B cell (primary cell): Measurements from ENCODE around the gene SLIT3. TPM values are rescaled to one million over a fixed set of nuclear protein-coding genes. Genes with fewer than 3 reads are reported as not detected.

Experiments
- ATAC-seq: fragments of 200-7000 bp; cut with Tn5 transposase; one replicate; pipeline ENCODE4 v1.10.0; 2021; ENCODE audit warnings: low read depth, mild to moderate bottlenecking, moderate number of reproducible peaks, moderate library complexity
- CTCF ChIA-PET: fragments of 350-600 bp; sonication (Branson Sonifier 250); formaldehyde crosslinking; loops from one replicate; lab custom pipeline; 2021; ENCODE audit warnings: antibody characterized with exemption, inconsistent platforms; lab: Charles Lee
- POLR2A ChIA-PET: fragments of 350-600 bp; sonication (Branson Sonifier 250); formaldehyde crosslinking; loops from one replicate; lab custom pipeline; 2021; ENCODE audit warnings: antibody characterized with exemption; lab: Charles Lee
- DNase-seq: peaks from one replicate; pipeline ENCODE4 v3.0.0; 2013
- H2AFZ ChIP-seq: 2 replicates; pipeline ENCODE4 v1.6.1; 2012; ENCODE audit warnings: mild to moderate bottlenecking, low read depth, low read length; ENCODE audit not compliant: insufficient read depth, poor library complexity, severe bottlenecking
- H3K27ac ChIP-seq, 2 donors: 1 replicate in 1 of 2; 2 replicates in 1 of 2; pipeline ENCODE4 v1.5.1; 2012 to 2013; ENCODE audit warnings: low read length in 2 of 2, mild to moderate bottlenecking in 2 of 2, moderate library complexity in 1 of 2
- H3K27me3 ChIP-seq, 4 experiments: fragments of 200-600 bp in 1 of 4; sonication (generic) in 1 of 4; replicated peaks in 1 of 4; 1 replicate in 2 of 4; 2 replicates in 2 of 4; pipeline versions ENCODE4 v1.6.1 to v1.7.0; 2013 to 2016; ENCODE audit warnings: low read length in 3 of 4, mild to moderate bottlenecking in 2 of 4, mixed read lengths in 1 of 4, moderate library complexity in 1 of 4; ENCODE audit not compliant: insufficient read depth in 4 of 4, control insufficient read depth in 3 of 4; ENCODE audit errors: control extremely low read depth in 1 of 4
- H3K36me3 ChIP-seq, 2 experiments: replicated peaks in 1 of 2; 1 replicate in 1 of 2; 2 replicates in 1 of 2; pipeline versions ENCODE4 v1.6.1 to v1.7.1; 2013; ENCODE audit warnings: low read length in 1 of 2; ENCODE audit not compliant: insufficient read depth in 2 of 2, control insufficient read depth in 1 of 2; ENCODE audit errors: control extremely low read depth in 1 of 2, extremely low read depth in 1 of 2
- H3K4me1 ChIP-seq, 2 donors: fragments of 200-600 bp in 1 of 2; sonication (generic) in 1 of 2; 1 replicate in 1 of 2; 2 replicates in 1 of 2; pipeline versions ENCODE4 v1.5.1 to v1.6.1; 2013 to 2017; ENCODE audit warnings: low read length in 2 of 2; ENCODE audit not compliant: control insufficient read depth in 2 of 2, insufficient read depth in 2 of 2
- H3K4me2 ChIP-seq: replicated peaks from 2 replicates; pipeline ENCODE3; 2012; ENCODE audit warnings: mild to moderate bottlenecking, low read depth, low read length; ENCODE audit not compliant: poor library complexity, severe bottlenecking
- H3K4me3 ChIP-seq, 5 experiments: fragments of 200-600 bp in 1 of 5; sonication (generic) in 1 of 5; 1 replicate in 3 of 5; 2 replicates in 2 of 5; pipeline versions ENCODE4 v1.5.1 to v1.7.0; 2011 to 2016; ENCODE audit warnings: low read length in 4 of 5, mild to moderate bottlenecking in 4 of 5, low read depth in 2 of 5, control low read depth in 1 of 5, moderate library complexity in 1 of 5; ENCODE audit not compliant: insufficient read depth in 1 of 5; ENCODE audit errors: control extremely low read depth in 1 of 5, extremely low read depth in 1 of 5
- H3K79me2 ChIP-seq: fragments of 200-600 bp; sonication (generic); one replicate; pipeline ENCODE4 v1.6.0; 2016; ENCODE audit warnings: low read length; ENCODE audit not compliant: control insufficient read depth, insufficient read depth
- H3K9ac ChIP-seq: fragments of 200-600 bp; sonication (generic); 2 replicates; pipeline ENCODE4 v1.6.1; 2017; ENCODE audit warnings: mild to moderate bottlenecking, low read length, moderate library complexity
- H3K9me3 ChIP-seq, 3 donors: one replicate each; pipeline versions ENCODE4 v1.6.1 to v1.7.1; 2013; ENCODE audit warnings: low read length in 2 of 3; ENCODE audit not compliant: control insufficient read depth in 2 of 3, insufficient read depth in 1 of 3; ENCODE audit errors: control extremely low read depth in 1 of 3
- H4K20me1 ChIP-seq: 2 replicates; pipeline ENCODE4 v1.6.0; 2012; ENCODE audit warnings: mild to moderate bottlenecking, low read length; ENCODE audit not compliant: insufficient read depth, control insufficient read depth, poor library complexity, severe bottlenecking
- H3K27ac Mint-ChIP-seq: one replicate; pipeline ENCODE4 v1.8.0; 2021; ENCODE audit warnings: mixed read lengths
- H3K27me3 Mint-ChIP-seq: one replicate; pipeline ENCODE4 v1.8.0; 2021; ENCODE audit warnings: mixed read lengths
- H3K4me1 Mint-ChIP-seq: one replicate; pipeline ENCODE4 v1.8.0; 2021; ENCODE audit warnings: mixed read lengths
- H3K4me3 Mint-ChIP-seq: one replicate; pipeline ENCODE4 v1.8.0; 2021; ENCODE audit warnings: mixed read lengths
- H3K9me3 Mint-ChIP-seq: one replicate; pipeline ENCODE4 v1.8.0; 2022; ENCODE audit warnings: mixed read lengths; ENCODE audit not compliant: insufficient read depth
- EZH2 ChIP-seq: IDR thresholded peaks from 2 replicates; pipeline ENCODE4 v1.6.1; 2012; ENCODE audit warnings: borderline replicate concordance, low read depth, mild to moderate bottlenecking, moderate library complexity, low read length; ENCODE audit not compliant: insufficient read depth, poor library complexity, severe bottlenecking
- WGBS: methylation state at CpG from one replicate; pipeline ENCODE4 v1.1.5; 2013; ENCODE audit warnings: missing lambda C conversion rate; ENCODE audit not compliant: insufficient coverage; 5-methylcytosine and 5-hydroxymethylcytosine counted together
- intact Hi-C: fragments of 100-400 bp; cut with micrococcal nuclease; formaldehyde crosslinking; loops from one replicate; pipeline ENCODE4 v1.10.0; 2022
- polyA plus RNA-seq: library from polyadenylated mRNA; depleted of rRNA; stranded (reverse); fragments of >200 nt; gene quantifications from 2 replicates; pipeline ENCODE4 v1.2.3, GENCODE V29; 2012
- total RNA-seq, 2 donors: library from RNA; stranded (reverse); fragments of 120-200 nt in 1 of 2; gene quantifications; 1 replicate in 1 of 2; 2 replicates in 1 of 2; pipeline versions ENCODE4 v1.2.3 to v1.2.4, GENCODE V29; 2013 to 2022
- TF ChIP-seq, protein P1 (sequence below): fragments of 200-600 bp; IDR thresholded peaks from one replicate; pipeline ENCODE4 v1.8.0; 2022; ENCODE audit warnings: antibody characterized with exemption, mild to moderate bottlenecking

Gene SLIT3
- total and polyA plus RNA-seq, 2 donors (not counting 1 experiment from before 2014, with no cell fraction given): not detected

DNA sequence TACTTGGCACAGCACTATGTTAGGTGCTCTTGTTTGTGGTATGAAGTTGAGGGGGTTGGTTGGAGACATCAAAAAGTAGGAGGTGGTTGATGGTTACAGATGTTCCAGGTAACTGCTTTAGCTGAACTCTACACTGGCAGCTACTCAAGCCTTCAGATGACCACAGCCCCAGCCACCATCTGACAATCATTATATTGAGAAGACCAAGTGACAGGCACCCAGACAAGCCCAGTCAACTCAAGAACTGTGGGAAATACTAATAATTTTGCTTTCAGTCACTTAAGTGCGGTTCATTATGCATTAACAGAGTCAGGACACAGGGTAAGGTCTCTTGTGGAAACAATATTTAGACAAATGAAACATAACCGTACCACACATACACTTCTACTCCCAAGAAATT is 38.9 kb upstream of the SLIT3 start:
- WGBS: 63% methylated on average over 1 of the region's 2 CpGs
- Mint-ChIP-seq H3K27me3 (peaks cover 14% of the 10 kb centered on the region), H3K9me3 (no peaks in the 10 kb centered on the region), H3K4me3 (no peak overlapping the region), H3K27ac (no peak overlapping the region), H3K4me1 (no peaks in the 10 kb centered on the region)
- ChIA-PET POLR2A (no interaction called here), CTCF (no interaction called here)
- no peaks in the 10 kb centered on the region for H3K9me3 ChIP-seq
- H3K79me2 ChIP-seq: no peaks in the 10 kb centered on the region
- TF ChIP-seq, protein P1, sequence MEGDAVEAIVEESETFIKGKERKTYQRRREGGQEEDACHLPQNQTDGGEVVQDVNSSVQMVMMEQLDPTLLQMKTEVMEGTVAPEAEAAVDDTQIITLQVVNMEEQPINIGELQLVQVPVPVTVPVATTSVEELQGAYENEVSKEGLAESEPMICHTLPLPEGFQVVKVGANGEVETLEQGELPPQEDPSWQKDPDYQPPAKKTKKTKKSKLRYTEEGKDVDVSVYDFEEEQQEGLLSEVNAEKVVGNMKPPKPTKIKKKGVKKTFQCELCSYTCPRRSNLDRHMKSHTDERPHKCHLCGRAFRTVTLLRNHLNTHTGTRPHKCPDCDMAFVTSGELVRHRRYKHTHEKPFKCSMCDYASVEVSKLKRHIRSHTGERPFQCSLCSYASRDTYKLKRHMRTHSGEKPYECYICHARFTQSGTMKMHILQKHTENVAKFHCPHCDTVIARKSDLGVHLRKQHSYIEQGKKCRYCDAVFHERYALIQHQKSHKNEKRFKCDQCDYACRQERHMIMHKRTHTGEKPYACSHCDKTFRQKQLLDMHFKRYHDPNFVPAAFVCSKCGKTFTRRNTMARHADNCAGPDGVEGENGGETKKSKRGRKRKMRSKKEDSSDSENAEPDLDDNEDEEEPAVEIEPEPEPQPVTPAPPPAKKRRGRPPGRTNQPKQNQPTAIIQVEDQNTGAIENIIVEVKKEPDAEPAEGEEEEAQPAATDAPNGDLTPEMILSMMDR: no peak
- no peak for TF ChIP-seq EZH2
- no peak overlapping the region for H3K27ac ChIP-seq
- no peak overlapping the region for H3K4me2 ChIP-seq
- H3K4me1 ChIP-seq: no peaks in the 10 kb centered on the region
- H3K36me3 ChIP-seq: no peaks in the 10 kb centered on the region
- DNase-seq (no peak), ATAC-seq (no peak)
- no peak overlapping the region for H3K9ac ChIP-seq
- H3K27me3 ChIP-seq: no peaks in the 10 kb centered on the region
- no peak overlapping the region for H3K4me3 ChIP-seq
- H4K20me1 ChIP-seq: no peaks in the 10 kb centered on the region
- intact Hi-C loops: no loop called here
- no peak overlapping the region for H2AFZ ChIP-seq

DNA sequence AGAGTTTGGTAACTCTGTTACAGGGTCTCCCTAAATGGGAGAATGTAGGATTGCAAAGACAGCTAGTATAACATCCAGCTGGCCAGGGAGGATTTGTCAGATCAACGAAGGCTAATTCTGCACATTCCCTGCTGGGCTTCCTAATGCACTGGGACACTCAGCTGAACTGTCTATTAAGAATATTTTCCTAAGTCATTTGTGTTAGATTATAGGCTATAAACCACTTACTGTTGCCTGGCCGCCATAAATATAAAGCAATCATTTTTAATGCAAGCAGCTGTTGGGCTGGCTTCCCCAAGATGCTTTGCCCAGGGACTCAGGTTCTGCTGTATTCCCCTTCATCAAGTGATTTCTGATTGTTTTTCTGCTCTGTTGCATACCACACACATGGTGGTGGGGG is 35.3 kb upstream of the SLIT3 start:
- Histone ChIP-seq H3K9ac (no peak overlapping the region), H3K36me3 (no peaks in the 10 kb centered on the region), H3K4me2 (no peak overlapping the region), H3K27ac (no peak overlapping the region), H3K4me1 (no peaks in the 10 kb centered on the region), H3K9me3 (no peaks in the 10 kb centered on the region), H4K20me1 (no peaks in the 10 kb centered on the region), H3K27me3 (no peaks in the 10 kb centered on the region), H3K79me2 (no peaks in the 10 kb centered on the region), H2AFZ (no peak overlapping the region), H3K4me3 (no peak overlapping the region)
- DNase-seq (no peak), ATAC-seq (no peak)
- ChIA-PET POLR2A (no interaction called here), CTCF (no interaction called here)
- intact Hi-C loops: no loop called here
- WGBS: no CpG with 5 or more reads among the region's 2 CpGs
- no peaks in the 10 kb centered on the region for H3K4me1 Mint-ChIP-seq
- no peak overlapping the region for H3K27ac Mint-ChIP-seq
- no peaks in the 10 kb centered on the region for H3K9me3 Mint-ChIP-seq
- no peak overlapping the region for H3K4me3 Mint-ChIP-seq
- no peak for TF ChIP-seq EZH2
- TF ChIP-seq, protein P1: no peak
- H3K27me3 Mint-ChIP-seq: peaks cover 19% of the 10 kb centered on the region
